GM23338 (cell line): ENCODE results near the gene BICRA. TPM values are rescaled to one million over a fixed set of nuclear protein-coding genes. Genes with fewer than 3 reads are reported as not detected.

Experiments
- ATAC-seq: fragments of 200-7000 bp; cut with Tn5 transposase; 3 replicates; pipeline ENCODE4 v1.9.1; 2020
- DNase-seq: peaks from one replicate; pipeline ENCODE4 v3.0.0-alpha.2; 2015; ENCODE audit warnings: low spot score
- H2AFZ ChIP-seq: fragments of 200-600 bp; sonication (generic); 2 replicates; pipeline ENCODE4 v1.8.0; 2016; ENCODE audit warnings: antibody characterized with exemption, mild to moderate bottlenecking, moderate library complexity
- H3F3A ChIP-seq: fragments of 200-600 bp; sonication (generic); replicated peaks from 2 replicates; pipeline ENCODE4 v1.8.0; 2017; ENCODE audit warnings: antibody characterized with exemption, mixed run types, low read depth
- H3K27ac ChIP-seq: fragments of 200-600 bp; sonication (generic); 2 replicates; pipeline ENCODE4 v1.6.1; 2016; ENCODE audit warnings: low read depth
- H3K27me3 ChIP-seq: fragments of 200-600 bp; sonication (generic); 2 replicates; pipeline ENCODE4 v1.8.0; 2016; ENCODE audit warnings: mild to moderate bottlenecking, mixed run types, moderate library complexity; ENCODE audit not compliant: insufficient read depth
- H3K36me3 ChIP-seq: fragments of 200-600 bp; sonication (generic); 2 replicates; pipeline ENCODE4 v1.8.0; 2016; ENCODE audit warnings: mild to moderate bottlenecking; ENCODE audit not compliant: insufficient read depth
- H3K4me1 ChIP-seq: fragments of 200-600 bp; sonication (generic); 2 replicates; pipeline ENCODE4 v1.8.0; 2016; ENCODE audit warnings: mild to moderate bottlenecking, moderate library complexity; ENCODE audit not compliant: insufficient read depth
- H3K4me2 ChIP-seq: fragments of 200-600 bp; sonication (generic); 2 replicates; pipeline ENCODE4 v1.7.1; 2017; ENCODE audit warnings: mixed run types
- H3K4me3 ChIP-seq: fragments of 200-600 bp; sonication (generic); 2 replicates; pipeline ENCODE4 v1.6.1; 2016; ENCODE audit warnings: mixed run types
- H3K79me2 ChIP-seq: fragments of 200-600 bp; sonication (generic); replicated peaks from 2 replicates; pipeline ENCODE4 v1.8.0; 2017; ENCODE audit warnings: mild to moderate bottlenecking; ENCODE audit not compliant: insufficient read depth
- H3K9me2 ChIP-seq: fragments of 200-600 bp; sonication (generic); 2 replicates; pipeline ENCODE4 v1.8.0; 2017; ENCODE audit not compliant: insufficient read depth
- H4K20me1 ChIP-seq: fragments of 200-600 bp; sonication (generic); replicated peaks from 2 replicates; pipeline ENCODE4 v1.8.0; 2017; ENCODE audit warnings: mild to moderate bottlenecking; ENCODE audit not compliant: insufficient read depth
- H3K27ac Mint-ChIP-seq: 2 replicates; pipeline ENCODE4 v1.8.0; 2020; ENCODE audit warnings: inconsistent platforms, mild to moderate bottlenecking, moderate library complexity, mixed read lengths
- H3K27me3 Mint-ChIP-seq: 3 replicates; pipeline ENCODE4 v1.8.0; 2022; ENCODE audit warnings: low read depth, mild to moderate bottlenecking, moderate library complexity, mixed read lengths, inconsistent platforms; ENCODE audit not compliant: insufficient read depth, poor library complexity
- H3K36me3 Mint-ChIP-seq: 3 replicates; pipeline ENCODE4 v1.8.0; 2021; ENCODE audit warnings: low read depth, mild to moderate bottlenecking, inconsistent platforms, moderate library complexity, mixed read lengths
- H3K4me1 Mint-ChIP-seq: 3 replicates; pipeline ENCODE4 v1.8.0; 2020; ENCODE audit warnings: mild to moderate bottlenecking, inconsistent platforms, mixed read lengths
- H3K4me3 Mint-ChIP-seq: 3 replicates; pipeline ENCODE4 v1.8.0; 2021; ENCODE audit warnings: moderate library complexity, mild to moderate bottlenecking, inconsistent platforms, mixed read lengths
- H3K9me3 Mint-ChIP-seq: 3 replicates; pipeline ENCODE4 v1.8.0; 2020; ENCODE audit warnings: moderate library complexity, mild to moderate bottlenecking, inconsistent platforms, mixed read lengths
- CREB1 ChIP-seq: fragments of 250-450 bp; sonication (Bioruptor Pico); IDR thresholded peaks from 2 replicates; pipeline ENCODE4 v1.5.0; 2020; ENCODE audit warnings: low read depth, mild to moderate bottlenecking, moderate library complexity
- EZH2 ChIP-seq: fragments of 200-600 bp; sonication (generic); IDR thresholded peaks from one replicate; pipeline ENCODE4 v1.8.0; 2017; ENCODE audit warnings: antibody characterized with exemption, mild to moderate bottlenecking, low read depth; ENCODE audit not compliant: unreplicated experiment
- EZH2phosphoT487 ChIP-seq: fragments of 200-600 bp; sonication (generic); IDR thresholded peaks from one replicate; pipeline ENCODE4 v1.8.1; 2018; ENCODE audit warnings: antibody characterized with exemption; ENCODE audit not compliant: unreplicated experiment
- JUNB ChIP-seq: IDR thresholded peaks from one replicate; pipeline ENCODE4 v1.6.1; 2016; ENCODE audit warnings: antibody characterized with exemption; ENCODE audit not compliant: unreplicated experiment
- NANOG ChIP-seq: IDR thresholded peaks from 2 replicates; pipeline ENCODE4 v1.6.1; 2016; ENCODE audit warnings: antibody characterized with exemption, borderline replicate concordance
- POLR2AphosphoS5 ChIP-seq: IDR thresholded peaks from 2 replicates; pipeline ENCODE4 v1.6.1; 2016; ENCODE audit warnings: antibody characterized with exemption, low read depth
- STAT1 ChIP-seq: IDR thresholded peaks from one replicate; pipeline ENCODE4 v1.6.1; 2016; ENCODE audit warnings: antibody characterized with exemption; ENCODE audit not compliant: unreplicated experiment
- ZNF114 ChIP-seq: fragments of 250-450 bp; sonication (Bioruptor Pico); IDR thresholded peaks from 2 replicates; pipeline ENCODE4 v1.5.0; 2020; ENCODE audit warnings: mild to moderate bottlenecking, moderate library complexity
- ZNF331 ChIP-seq: fragments of 250-450 bp; sonication (Bioruptor Pico); IDR thresholded peaks from 2 replicates; pipeline ENCODE4 v1.5.0; 2020; ENCODE audit warnings: low read depth, mild to moderate bottlenecking, moderate library complexity
- polyA plus RNA-seq: library from polyadenylated mRNA; unstranded; fragments of >200 nt; fragmentation: Nextera tagmentation; extraction: Ambion mirVana; gene quantifications from 2 replicates; pipeline ENCODE4 v1.2.1, GENCODE V29; 2016
- total RNA-seq: library from RNA; depleted of rRNA; stranded (reverse); fragments of >200 nt; shearing (Covaris generic); gene quantifications from 2 replicates; pipeline ENCODE4 v1.2.3, GENCODE V29; 2014
- TF ChIP-seq, protein P1 (sequence below): IDR thresholded peaks from one replicate; pipeline ENCODE4 v1.6.1; 2018; ENCODE audit warnings: antibody characterized with exemption; ENCODE audit not compliant: unreplicated experiment
- TF ChIP-seq, protein P2 (sequence below): fragments of 250-450 bp; sonication (Bioruptor Pico); IDR thresholded peaks from 2 replicates; pipeline ENCODE4 v1.5.0; 2020; ENCODE audit warnings: mild to moderate bottlenecking, moderate library complexity
- TF ChIP-seq, protein P3 (sequence below), 2 experiments: fragments of 200-600 bp in 1 of 2; sonication (generic) in 1 of 2; conservative IDR thresholded peaks; 2 replicates each; pipeline versions ENCODE4 v1.5.1 to v1.6.1; 2016 to 2017; ENCODE audit warnings: antibody characterized with exemption in 2 of 2, low read depth in 2 of 2, mild to moderate bottlenecking in 2 of 2, moderate library complexity in 1 of 2
- TF ChIP-seq, protein P4 (sequence below): IDR thresholded peaks from 2 replicates; pipeline ENCODE4 v1.6.1; 2016; ENCODE audit warnings: antibody characterized with exemption

The BICRA gene
- total and polyA plus RNA-seq, 2 experiments from 2014 or later = 7.0 to 37.7 TPM

DNA sequence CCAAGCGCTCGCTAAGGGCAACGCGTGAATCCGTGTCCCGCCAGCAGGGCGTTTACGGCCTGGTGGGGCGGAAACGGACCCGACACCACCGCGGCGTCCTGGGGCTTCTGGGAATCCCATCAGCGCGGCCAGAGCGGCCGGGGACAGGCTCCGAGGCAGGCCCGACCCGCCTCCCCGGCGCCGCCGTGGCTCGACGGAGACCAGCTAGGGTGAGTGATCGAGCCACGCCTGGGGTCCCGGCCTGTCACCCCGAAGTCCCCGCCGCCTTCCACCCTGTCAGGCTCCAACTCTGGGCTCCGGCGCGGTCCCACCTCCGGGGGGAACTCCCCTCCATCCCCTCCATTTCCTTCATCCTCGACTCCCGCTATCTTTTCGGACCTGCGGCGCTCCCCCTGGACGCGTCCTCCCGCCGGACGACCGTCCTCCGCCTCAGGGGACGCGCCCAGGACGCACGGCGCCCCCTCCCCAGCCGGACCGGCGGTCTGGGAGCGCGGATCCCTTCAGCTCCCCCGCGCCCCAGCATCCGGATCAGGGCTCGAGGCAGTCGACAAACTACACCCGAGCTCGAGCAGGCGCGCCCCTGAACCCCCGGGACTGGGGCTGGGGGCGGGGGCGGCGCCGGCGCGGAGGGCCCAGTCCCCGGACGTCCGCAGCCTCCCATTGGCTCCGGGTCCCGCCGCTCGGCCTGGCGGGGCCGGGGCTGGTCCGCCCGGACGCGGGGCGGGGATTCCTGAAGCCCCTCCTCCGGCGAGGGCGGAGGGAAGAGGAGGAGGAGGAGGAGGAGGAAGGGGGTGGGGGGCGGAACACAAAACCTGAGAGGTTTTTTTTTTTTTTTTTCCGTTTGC lies 638 bp upstream of the BICRA start:
- H3K36me3 Mint-ChIP-seq = peaks cover 11% of the 10 kb centered on the region; the same call in 2 of the 3 replicates
- peak overlapping the region; percentile 97 for H3K27ac ChIP-seq

More for the DNA sequence above, 638 bp upstream of the BICRA start:
- Histone ChIP-seq H3K4me1 (peaks cover 27% of the 10 kb centered on the region), H3F3A (peaks cover 15% of the 10 kb centered on the region), H3K27me3 (no peaks in the 10 kb centered on the region), H2AFZ (peak overlapping the region; percentile 32; the same call in 1 of the 2 replicates), H4K20me1 (peaks cover 7% of the 10 kb centered on the region), H3K36me3 (no peaks in the 10 kb centered on the region; the same call in 1 of the 2 replicates), H3K4me3 (peak overlapping the region; percentile 99), H3K4me2 (peak overlapping the region; percentile 94), H3K9me2 (peaks cover 2% of the 10 kb centered on the region; the same call in 1 of the 2 replicates), H3K79me2 (peaks cover 51% of the 10 kb centered on the region)
- Mint-ChIP-seq H3K9me3 (no peaks in the 10 kb centered on the region; the same call in 2 of the 3 replicates), H3K27ac (peak overlapping the region; percentile 91), H3K27me3 (peaks cover 14% of the 10 kb centered on the region), H3K4me1 (peaks cover 27% of the 10 kb centered on the region), H3K4me3 (peak overlapping the region; percentile 87)
- peak; percentile 95 for DNase-seq
- ATAC-seq = peak; percentile 83
- TF ChIP-seq CREB1 (CRISPR knock-in tag) (peak; percentile 39), ZNF331 (CRISPR knock-in tag) (no peak), NANOG (no peak), EZH2 (no peak), EZH2phosphoT487 (no peak), ZNF114 (CRISPR knock-in tag) (no peak), POLR2AphosphoS5 (peak; percentile 90), STAT1 (no peak), JUNB (no peak)
- TF ChIP-seq, protein P1, sequence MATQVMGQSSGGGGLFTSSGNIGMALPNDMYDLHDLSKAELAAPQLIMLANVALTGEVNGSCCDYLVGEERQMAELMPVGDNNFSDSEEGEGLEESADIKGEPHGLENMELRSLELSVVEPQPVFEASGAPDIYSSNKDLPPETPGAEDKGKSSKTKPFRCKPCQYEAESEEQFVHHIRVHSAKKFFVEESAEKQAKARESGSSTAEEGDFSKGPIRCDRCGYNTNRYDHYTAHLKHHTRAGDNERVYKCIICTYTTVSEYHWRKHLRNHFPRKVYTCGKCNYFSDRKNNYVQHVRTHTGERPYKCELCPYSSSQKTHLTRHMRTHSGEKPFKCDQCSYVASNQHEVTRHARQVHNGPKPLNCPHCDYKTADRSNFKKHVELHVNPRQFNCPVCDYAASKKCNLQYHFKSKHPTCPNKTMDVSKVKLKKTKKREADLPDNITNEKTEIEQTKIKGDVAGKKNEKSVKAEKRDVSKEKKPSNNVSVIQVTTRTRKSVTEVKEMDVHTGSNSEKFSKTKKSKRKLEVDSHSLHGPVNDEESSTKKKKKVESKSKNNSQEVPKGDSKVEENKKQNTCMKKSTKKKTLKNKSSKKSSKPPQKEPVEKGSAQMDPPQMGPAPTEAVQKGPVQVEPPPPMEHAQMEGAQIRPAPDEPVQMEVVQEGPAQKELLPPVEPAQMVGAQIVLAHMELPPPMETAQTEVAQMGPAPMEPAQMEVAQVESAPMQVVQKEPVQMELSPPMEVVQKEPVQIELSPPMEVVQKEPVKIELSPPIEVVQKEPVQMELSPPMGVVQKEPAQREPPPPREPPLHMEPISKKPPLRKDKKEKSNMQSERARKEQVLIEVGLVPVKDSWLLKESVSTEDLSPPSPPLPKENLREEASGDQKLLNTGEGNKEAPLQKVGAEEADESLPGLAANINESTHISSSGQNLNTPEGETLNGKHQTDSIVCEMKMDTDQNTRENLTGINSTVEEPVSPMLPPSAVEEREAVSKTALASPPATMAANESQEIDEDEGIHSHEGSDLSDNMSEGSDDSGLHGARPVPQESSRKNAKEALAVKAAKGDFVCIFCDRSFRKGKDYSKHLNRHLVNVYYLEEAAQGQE = no peak
- TF ChIP-seq, protein P2, sequence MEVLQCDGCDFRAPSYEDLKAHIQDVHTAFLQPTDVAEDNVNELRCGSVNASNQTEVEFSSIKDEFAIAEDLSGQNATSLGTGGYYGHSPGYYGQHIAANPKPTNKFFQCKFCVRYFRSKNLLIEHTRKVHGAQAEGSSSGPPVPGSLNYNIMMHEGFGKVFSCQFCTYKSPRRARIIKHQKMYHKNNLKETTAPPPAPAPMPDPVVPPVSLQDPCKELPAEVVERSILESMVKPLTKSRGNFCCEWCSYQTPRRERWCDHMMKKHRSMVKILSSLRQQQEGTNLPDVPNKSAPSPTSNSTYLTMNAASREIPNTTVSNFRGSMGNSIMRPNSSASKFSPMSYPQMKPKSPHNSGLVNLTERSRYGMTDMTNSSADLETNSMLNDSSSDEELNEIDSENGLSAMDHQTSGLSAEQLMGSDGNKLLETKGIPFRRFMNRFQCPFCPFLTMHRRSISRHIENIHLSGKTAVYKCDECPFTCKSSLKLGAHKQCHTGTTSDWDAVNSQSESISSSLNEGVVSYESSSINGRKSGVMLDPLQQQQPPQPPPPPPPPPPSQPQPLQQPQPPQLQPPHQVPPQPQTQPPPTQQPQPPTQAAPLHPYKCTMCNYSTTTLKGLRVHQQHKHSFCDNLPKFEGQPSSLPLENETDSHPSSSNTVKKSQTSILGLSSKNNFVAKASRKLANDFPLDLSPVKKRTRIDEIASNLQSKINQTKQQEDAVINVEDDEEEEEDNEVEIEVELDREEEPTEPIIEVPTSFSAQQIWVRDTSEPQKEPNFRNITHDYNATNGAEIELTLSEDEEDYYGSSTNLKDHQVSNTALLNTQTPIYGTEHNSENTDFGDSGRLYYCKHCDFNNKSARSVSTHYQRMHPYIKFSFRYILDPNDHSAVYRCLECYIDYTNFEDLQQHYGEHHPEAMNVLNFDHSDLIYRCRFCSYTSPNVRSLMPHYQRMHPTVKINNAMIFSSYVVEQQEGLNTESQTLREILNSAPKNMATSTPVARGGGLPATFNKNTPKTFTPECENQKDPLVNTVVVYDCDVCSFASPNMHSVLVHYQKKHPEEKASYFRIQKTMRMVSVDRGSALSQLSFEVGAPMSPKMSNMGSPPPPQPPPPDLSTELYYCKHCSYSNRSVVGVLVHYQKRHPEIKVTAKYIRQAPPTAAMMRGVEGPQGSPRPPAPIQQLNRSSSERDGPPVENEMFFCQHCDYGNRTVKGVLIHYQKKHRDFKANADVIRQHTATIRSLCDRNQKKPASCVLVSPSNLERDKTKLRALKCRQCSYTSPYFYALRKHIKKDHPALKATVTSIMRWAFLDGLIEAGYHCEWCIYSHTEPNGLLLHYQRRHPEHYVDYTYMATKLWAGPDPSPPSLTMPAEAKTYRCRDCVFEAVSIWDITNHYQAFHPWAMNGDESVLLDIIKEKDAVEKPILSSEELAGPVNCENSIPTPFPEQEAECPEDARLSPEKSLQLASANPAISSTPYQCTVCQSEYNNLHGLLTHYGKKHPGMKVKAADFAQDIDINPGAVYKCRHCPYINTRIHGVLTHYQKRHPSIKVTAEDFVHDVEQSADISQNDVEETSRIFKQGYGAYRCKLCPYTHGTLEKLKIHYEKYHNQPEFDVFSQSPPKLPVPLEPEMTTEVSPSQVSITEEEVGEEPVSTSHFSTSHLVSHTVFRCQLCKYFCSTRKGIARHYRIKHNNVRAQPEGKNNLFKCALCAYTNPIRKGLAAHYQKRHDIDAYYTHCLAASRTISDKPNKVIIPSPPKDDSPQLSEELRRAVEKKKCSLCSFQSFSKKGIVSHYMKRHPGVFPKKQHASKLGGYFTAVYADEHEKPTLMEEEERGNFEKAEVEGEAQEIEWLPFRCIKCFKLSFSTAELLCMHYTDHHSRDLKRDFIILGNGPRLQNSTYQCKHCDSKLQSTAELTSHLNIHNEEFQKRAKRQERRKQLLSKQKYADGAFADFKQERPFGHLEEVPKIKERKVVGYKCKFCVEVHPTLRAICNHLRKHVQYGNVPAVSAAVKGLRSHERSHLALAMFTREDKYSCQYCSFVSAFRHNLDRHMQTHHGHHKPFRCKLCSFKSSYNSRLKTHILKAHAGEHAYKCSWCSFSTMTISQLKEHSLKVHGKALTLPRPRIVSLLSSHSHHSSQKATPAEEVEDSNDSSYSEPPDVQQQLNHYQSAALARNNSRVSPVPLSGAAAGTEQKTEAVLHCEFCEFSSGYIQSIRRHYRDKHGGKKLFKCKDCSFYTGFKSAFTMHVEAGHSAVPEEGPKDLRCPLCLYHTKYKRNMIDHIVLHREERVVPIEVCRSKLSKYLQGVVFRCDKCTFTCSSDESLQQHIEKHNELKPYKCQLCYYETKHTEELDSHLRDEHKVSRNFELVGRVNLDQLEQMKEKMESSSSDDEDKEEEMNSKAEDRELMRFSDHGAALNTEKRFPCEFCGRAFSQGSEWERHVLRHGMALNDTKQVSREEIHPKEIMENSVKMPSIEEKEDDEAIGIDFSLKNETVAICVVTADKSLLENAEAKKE (CRISPR knock-in tag) = no peak
- TF ChIP-seq, protein P3, sequence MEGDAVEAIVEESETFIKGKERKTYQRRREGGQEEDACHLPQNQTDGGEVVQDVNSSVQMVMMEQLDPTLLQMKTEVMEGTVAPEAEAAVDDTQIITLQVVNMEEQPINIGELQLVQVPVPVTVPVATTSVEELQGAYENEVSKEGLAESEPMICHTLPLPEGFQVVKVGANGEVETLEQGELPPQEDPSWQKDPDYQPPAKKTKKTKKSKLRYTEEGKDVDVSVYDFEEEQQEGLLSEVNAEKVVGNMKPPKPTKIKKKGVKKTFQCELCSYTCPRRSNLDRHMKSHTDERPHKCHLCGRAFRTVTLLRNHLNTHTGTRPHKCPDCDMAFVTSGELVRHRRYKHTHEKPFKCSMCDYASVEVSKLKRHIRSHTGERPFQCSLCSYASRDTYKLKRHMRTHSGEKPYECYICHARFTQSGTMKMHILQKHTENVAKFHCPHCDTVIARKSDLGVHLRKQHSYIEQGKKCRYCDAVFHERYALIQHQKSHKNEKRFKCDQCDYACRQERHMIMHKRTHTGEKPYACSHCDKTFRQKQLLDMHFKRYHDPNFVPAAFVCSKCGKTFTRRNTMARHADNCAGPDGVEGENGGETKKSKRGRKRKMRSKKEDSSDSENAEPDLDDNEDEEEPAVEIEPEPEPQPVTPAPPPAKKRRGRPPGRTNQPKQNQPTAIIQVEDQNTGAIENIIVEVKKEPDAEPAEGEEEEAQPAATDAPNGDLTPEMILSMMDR (conservative IDR thresholded peaks at IDR 0.05; ENCODE audit: low read depth in 2 of 2) = no peak; a peak in 1 of 4 replicates
- TF ChIP-seq, protein P4, sequence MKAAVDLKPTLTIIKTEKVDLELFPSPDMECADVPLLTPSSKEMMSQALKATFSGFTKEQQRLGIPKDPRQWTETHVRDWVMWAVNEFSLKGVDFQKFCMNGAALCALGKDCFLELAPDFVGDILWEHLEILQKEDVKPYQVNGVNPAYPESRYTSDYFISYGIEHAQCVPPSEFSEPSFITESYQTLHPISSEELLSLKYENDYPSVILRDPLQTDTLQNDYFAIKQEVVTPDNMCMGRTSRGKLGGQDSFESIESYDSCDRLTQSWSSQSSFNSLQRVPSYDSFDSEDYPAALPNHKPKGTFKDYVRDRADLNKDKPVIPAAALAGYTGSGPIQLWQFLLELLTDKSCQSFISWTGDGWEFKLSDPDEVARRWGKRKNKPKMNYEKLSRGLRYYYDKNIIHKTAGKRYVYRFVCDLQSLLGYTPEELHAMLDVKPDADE = no peak
